Middle frontal gyrus (tissue), 1 donor: ENCODE data around the gene MT1A.
A peak's percentile ranks its signal among the peaks of the same experiment; 100 is the strongest.

Experiments
- DNase-seq: peaks from one replicate; pipeline ENCODE4 v3.0.0-alpha.2; 2015; ENCODE audit warnings: low spot score; ENCODE audit errors: extremely low spot score

MT1A gene

GRCh38 chr16:56675685-56676210, 37.3 kb downstream of the MT1A start:
- no peak for DNase-seq

- DNase-seq = no peak
Measured at GRCh38 chr16:56677474-56677873, 39.0 kb downstream of the MT1A start.

- no peak for DNase-seq
Measured at GRCh38 chr16:56679078-56679730, 40.7 kb downstream of the MT1A start.

DNA sequence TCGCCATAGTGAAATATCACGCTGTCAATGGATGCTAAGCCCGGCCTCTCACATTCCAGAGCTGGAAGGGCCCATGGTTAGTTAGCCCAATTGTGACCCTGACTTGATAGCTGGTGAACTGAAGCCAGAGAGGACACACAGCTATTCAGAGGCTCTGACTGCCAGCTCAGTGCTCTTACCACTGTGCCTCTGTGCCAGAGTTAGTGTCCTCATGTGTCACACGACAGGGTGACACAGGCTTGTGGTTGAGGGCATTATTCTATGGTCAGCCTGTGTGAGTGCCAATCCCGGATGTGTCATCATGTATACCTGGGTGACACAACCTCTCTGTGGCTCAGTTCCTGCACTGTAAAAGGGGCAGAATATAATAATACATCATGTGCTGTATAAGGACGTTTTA, 41.4 kb downstream of the MT1A start:
- no peak for DNase-seq

GRCh38 chr16:56681939-56682702, 43.7 kb downstream of the MT1A start, which contains the start of gene MT1X:
Gene MT1X, plus strand, starts transcription at chr16:56682470. Its CDS starts 71 bp downstream, at chr16:56682541.
- peak; percentile 73 for DNase-seq

DNA sequence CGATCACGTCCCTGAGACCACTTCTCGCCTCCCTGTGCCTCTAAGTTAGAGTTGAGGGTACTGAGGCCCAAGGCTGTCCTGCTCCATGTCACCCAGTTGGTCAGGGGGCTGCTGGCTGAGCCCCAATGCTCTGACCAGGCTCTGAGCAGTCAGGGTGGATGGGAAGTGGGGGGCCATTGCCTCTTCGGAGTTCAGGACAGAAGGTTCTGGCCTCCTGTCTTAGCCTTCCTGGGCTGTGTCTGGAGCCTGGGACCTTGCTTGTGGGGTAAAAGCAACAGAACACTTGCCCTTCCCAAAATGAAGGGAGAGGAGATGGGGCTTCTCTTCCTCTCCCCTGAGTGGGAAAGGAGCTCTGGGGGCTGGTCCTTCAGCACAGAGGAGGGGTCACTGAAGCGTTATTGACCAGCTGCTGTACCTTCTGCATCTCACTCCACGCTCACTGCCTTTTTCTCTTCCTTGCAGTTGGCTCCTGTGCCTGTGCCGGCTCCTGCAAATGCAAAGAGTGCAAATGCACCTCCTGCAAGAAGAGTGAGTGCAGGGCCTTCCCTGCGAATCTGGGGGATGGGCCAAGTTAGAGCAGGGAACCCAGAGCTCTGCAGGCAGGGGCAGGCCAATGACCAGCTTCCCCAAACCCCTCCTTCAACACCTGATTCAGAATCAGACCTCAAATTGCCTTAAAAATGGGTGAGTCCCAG, 44.4 kb downstream of the MT1A start:
- DNase-seq = no peak

DNA sequence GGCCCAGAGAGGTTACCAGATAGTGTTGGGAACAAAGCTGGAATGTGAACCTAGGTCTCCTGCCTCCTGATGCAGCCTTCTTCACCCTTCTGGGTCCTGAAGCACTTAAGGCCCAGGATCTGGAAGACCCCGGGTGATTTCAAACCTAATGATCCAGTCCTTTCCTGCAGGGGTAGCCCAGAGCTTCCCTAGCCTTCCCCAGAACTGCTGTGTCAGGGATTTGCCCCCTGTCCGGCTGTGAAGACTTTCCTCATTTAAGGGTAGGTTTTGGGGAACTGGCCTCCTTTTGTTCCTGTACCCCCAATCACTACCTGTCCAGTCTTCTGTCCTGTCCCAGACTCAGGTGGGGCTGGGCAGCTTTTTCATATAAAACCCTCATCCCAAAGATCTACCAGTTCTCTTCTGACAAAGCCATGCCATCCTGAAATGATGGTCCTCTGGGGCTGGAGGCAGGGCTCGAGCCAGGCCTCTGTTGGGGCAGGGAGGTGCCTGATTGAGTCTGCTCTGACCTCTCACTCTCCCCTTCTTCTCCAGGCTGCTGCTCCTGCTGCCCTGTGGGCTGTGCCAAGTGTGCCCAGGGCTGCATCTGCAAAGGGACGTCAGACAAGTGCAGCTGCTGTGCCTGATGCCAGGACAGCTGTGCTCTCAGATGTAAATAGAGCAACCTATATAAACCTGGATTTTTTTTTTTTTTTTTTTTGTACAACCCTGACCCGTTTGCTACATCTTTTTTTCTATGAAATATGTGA, 45.1 kb downstream of the MT1A start:
- no peak for DNase-seq

DNA sequence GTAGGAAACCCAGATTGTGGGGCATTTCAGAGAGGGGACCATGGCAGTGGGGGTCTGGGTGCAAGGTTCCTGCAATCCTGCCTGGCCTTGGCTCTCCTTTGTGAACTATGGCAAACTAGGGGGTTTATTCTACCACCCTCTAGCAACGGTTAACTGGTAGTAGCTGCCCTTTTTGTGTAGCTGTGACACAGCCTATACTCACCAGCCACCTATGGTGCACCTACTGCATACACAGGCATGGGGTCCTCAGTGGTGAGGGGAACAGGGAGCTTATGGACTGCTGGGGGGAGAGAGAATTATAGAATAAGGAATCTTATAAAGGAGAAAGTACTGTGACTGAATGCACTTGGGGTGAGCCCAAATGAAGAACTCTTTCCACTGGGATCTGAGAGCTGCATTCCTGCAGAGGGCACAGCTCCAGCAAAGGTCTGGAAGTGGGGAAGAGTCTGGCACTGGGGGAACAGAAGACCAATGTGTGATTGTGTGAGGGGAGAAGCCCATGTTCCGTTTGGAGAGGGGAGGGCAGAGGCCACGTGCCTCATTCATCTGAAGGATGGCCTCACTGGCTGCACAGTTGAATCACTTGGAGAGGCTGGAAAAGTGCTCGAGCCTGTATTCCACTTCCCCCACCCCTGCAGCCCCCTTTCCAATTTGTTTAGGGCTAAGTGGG, 45.9 kb downstream of the MT1A start:
- no peak for DNase-seq

GRCh38 chr16:56684926-56685590, 46.6 kb downstream of the MT1A start:
- DNase-seq = no peak

- DNase-seq = no peak
Measured at GRCh38 chr16:56686758-56687157, 48.3 kb downstream of the MT1A start.

GRCh38 chr16:56688762-56689161, 50.3 kb downstream of the MT1A start:
- no peak for DNase-seq

DNA sequence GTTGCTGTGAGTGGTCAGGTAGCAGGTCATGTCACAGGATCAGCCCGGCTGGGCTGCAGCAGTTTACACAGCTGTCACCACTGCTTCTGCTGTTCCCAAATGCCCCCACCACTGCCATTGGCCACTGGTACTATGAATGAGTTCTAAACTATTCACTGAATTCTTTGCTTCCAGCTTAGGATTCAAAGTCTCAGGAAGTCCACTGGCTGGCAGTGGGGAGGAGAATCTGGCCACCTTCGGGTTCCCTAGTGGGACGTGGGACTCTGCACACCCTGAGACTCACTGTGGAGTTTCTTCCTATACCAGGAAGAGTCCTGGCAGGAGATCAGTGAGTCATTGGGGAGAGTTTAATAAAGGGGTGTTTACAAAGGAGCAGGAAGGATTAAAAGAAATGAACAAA, 50.7 kb downstream of the MT1A start:
- DNase-seq = no peak
